Measurements from ENCODE around the gene ST6GALNAC6.

DNA sequence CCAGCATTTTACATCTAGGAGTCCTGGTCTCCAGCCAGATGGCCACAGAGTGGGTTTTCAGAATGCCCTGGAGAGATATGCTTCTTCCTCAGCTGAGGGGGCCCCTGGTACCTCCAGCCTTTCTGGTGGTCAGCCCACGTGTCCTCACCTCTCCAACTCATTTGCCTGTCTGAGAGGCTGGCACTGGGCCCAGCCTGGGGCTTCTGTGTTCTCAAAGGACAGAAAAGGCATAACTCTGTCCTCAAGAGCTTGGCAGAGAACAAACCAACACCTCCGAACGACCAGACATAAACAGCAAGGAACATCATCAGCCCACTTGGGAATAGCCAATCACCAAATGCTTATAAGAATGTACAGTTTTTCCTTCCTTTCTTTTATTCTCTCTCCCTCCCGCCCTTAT is 62.1 kb downstream of the ST6GALNAC6 start:
- TF ChIP-seq, protein P1, sequence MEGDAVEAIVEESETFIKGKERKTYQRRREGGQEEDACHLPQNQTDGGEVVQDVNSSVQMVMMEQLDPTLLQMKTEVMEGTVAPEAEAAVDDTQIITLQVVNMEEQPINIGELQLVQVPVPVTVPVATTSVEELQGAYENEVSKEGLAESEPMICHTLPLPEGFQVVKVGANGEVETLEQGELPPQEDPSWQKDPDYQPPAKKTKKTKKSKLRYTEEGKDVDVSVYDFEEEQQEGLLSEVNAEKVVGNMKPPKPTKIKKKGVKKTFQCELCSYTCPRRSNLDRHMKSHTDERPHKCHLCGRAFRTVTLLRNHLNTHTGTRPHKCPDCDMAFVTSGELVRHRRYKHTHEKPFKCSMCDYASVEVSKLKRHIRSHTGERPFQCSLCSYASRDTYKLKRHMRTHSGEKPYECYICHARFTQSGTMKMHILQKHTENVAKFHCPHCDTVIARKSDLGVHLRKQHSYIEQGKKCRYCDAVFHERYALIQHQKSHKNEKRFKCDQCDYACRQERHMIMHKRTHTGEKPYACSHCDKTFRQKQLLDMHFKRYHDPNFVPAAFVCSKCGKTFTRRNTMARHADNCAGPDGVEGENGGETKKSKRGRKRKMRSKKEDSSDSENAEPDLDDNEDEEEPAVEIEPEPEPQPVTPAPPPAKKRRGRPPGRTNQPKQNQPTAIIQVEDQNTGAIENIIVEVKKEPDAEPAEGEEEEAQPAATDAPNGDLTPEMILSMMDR (IDR thresholded peaks at IDR 0.05) = no peak
- TF ChIP-seq NR3C1 (IDR thresholded peaks at IDR 0.05) (no peak), SREBF2 (IDR thresholded peaks at IDR 0.05) (no peak)
- TF ChIP-seq, protein P2, sequence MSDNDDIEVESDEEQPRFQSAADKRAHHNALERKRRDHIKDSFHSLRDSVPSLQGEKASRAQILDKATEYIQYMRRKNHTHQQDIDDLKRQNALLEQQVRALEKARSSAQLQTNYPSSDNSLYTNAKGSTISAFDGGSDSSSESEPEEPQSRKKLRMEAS (IDR thresholded peaks at IDR 0.05) = no peak
- TF ChIP-seq, protein P3, sequence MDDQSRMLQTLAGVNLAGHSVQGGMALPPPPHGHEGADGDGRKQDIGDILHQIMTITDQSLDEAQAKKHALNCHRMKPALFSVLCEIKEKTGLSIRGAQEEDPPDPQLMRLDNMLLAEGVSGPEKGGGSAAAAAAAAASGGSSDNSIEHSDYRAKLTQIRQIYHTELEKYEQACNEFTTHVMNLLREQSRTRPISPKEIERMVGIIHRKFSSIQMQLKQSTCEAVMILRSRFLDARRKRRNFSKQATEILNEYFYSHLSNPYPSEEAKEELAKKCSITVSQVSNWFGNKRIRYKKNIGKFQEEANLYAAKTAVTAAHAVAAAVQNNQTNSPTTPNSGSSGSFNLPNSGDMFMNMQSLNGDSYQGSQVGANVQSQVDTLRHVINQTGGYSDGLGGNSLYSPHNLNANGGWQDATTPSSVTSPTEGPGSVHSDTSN (IDR thresholded peaks at IDR 0.05) = no peak
- TF ChIP-seq, protein P4, sequence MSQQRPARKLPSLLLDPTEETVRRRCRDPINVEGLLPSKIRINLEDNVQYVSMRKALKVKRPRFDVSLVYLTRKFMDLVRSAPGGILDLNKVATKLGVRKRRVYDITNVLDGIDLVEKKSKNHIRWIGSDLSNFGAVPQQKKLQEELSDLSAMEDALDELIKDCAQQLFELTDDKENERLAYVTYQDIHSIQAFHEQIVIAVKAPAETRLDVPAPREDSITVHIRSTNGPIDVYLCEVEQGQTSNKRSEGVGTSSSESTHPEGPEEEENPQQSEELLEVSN (IDR thresholded peaks at IDR 0.05; ENCODE audit: borderline replicate concordance, low read depth) = no peak
